ENCODE results near the gene TRIM2. TPM values are rescaled to one million over a fixed set of nuclear protein-coding genes. Genes with fewer than 3 reads are reported as not detected.

The TRIM2 gene
- total RNA-seq, 1 donor from 2014 or later = 0.42 TPM

GRCh38 chr4:153246446-153247115 is 42.3 kb downstream of the TRIM2 start:
- intact Hi-C loops (cut with micrococcal nuclease) = no loop called here

- intact Hi-C loops (cut with micrococcal nuclease) = no loop called here
These were observed 42.9 kb downstream of the TRIM2 start for GRCh38 chr4:153247116-153247490.

GRCh38 chr4:153248641-153249198 is 44.5 kb downstream of the TRIM2 start:
- intact Hi-C loops (cut with micrococcal nuclease) = loop anchor here (1.0 to 2.0 kb wide), 8 partner anchors 20 to 1302 kb away; partner anchors contain the start of genes ARFIP1, MND1, PLRG1 and TIGD4

GRCh38 chr4:153249199-153250041 is 45.2 kb downstream of the TRIM2 start:
- intact Hi-C loops (cut with micrococcal nuclease) = loop anchor here (1.0 to 2.0 kb wide), 8 partner anchors 19 to 1301 kb away; partner anchors contain the start of genes ARFIP1, MND1, PLRG1 and TIGD4

- intact Hi-C loops (cut with micrococcal nuclease) = no loop called here
These were observed 47.9 kb downstream of the TRIM2 start for GRCh38 chr4:153252122-153252521.

- intact Hi-C loops (cut with micrococcal nuclease) = no loop called here
These were observed 51.0 kb downstream of the TRIM2 start for GRCh38 chr4:153255233-153255632.

GRCh38 chr4:153257151-153257620 is 52.9 kb downstream of the TRIM2 start:
- intact Hi-C loops (cut with micrococcal nuclease) = no loop called here

- intact Hi-C loops (cut with micrococcal nuclease) = no loop called here
These were observed 53.7 kb downstream of the TRIM2 start for GRCh38 chr4:153257991-153258390.

- intact Hi-C loops (cut with micrococcal nuclease) = no loop called here
These were observed 54.5 kb downstream of the TRIM2 start for GRCh38 chr4:153258750-153259149.

GRCh38 chr4:153259661-153260060 is 55.4 kb downstream of the TRIM2 start:
- intact Hi-C loops (cut with micrococcal nuclease) = no loop called here

GRCh38 chr4:153260132-153260531 is 55.9 kb downstream of the TRIM2 start:
- intact Hi-C loops (cut with micrococcal nuclease) = no loop called here

- intact Hi-C loops (cut with micrococcal nuclease) = no loop called here
These were observed 56.5 kb downstream of the TRIM2 start for GRCh38 chr4:153260553-153261300.

GRCh38 chr4:153261461-153261860 is 57.2 kb downstream of the TRIM2 start:
- intact Hi-C loops (cut with micrococcal nuclease) = no loop called here

GRCh38 chr4:153261914-153262313 is 57.7 kb downstream of the TRIM2 start:
- intact Hi-C loops (cut with micrococcal nuclease) = no loop called here

GRCh38 chr4:153265306-153266047 is 61.2 kb downstream of the TRIM2 start:
- intact Hi-C loops (cut with micrococcal nuclease) = no loop called here

- intact Hi-C loops (cut with micrococcal nuclease) = no loop called here
These were observed 62.7 kb downstream of the TRIM2 start for GRCh38 chr4:153266988-153267387.

GRCh38 chr4:153267890-153268289 is 63.6 kb downstream of the TRIM2 start:
- intact Hi-C loops (cut with micrococcal nuclease) = loop anchor here (2.0 kb wide), 1 partner anchor 19 kb away; no protein-coding TSS in a partner anchor

GRCh38 chr4:153268295-153268694 is 64.1 kb downstream of the TRIM2 start:
- intact Hi-C loops (cut with micrococcal nuclease) = loop anchor here (2.0 kb wide), 1 partner anchor 19 kb away; no protein-coding TSS in a partner anchor

GRCh38 chr4:153269218-153269990 is 65.2 kb downstream of the TRIM2 start:
- intact Hi-C loops (cut with micrococcal nuclease) = loop anchor here (2.0 kb wide), 1 partner anchor 21 kb away; no protein-coding TSS in a partner anchor

- intact Hi-C loops (cut with micrococcal nuclease) = no loop called here
These were observed 66.1 kb downstream of the TRIM2 start for GRCh38 chr4:153270361-153270760.
